Measurements from ENCODE around the gene XRCC1. TPM values are rescaled to one million over a fixed set of nuclear protein-coding genes. Genes with fewer than 3 reads are reported as not detected.

Gene XRCC1
- total RNA-seq, result 10 to 100 TPM; 33.2 to 43.9 (median 40.7) TPM
- total RNA-seq (2013), result 31.3 TPM

GRCh38 chr19:43575156-43575950 is at the start of gene XRCC1, which contains the start of gene PINLYP:
XRCC1 (minus strand) TSS chr19:43575527; CDS start chr19:43575458, 69 bp downstream.
PINLYP (plus strand) TSS chr19:43575801; CDS start chr19:43577192, 1,391 bp downstream.
- Mint-ChIP-seq H3K27ac (peak within 1 kb of the TSS; percentile 97 to 100), H3K36me3 (no peaks in the 10 kb centered on the region), H3K4me3 (peak within 1 kb of the TSS; percentile 96), H3K9me3 (no peaks in the 10 kb centered on the region), H3K4me1 (peaks cover 36 to 44% of the 10 kb centered on the region in 2 donors), H3K27me3 (ENCODE audit: low read depth in 2 of 2) (peaks cover 0 to 6% of the 10 kb centered on the region in 2 donors)
- intact Hi-C loops (cut with micrococcal nuclease), result loop anchor here (1.0 kb wide), 1 partner anchor 21 kb away; the partner anchor contains the start of genes IRGQ and ZNF576
- ATAC-seq (peak; percentile 97 to 99 (median 98)), DNase-seq (peak; percentile 92 to 100)
- TF ChIP-seq, protein P1, sequence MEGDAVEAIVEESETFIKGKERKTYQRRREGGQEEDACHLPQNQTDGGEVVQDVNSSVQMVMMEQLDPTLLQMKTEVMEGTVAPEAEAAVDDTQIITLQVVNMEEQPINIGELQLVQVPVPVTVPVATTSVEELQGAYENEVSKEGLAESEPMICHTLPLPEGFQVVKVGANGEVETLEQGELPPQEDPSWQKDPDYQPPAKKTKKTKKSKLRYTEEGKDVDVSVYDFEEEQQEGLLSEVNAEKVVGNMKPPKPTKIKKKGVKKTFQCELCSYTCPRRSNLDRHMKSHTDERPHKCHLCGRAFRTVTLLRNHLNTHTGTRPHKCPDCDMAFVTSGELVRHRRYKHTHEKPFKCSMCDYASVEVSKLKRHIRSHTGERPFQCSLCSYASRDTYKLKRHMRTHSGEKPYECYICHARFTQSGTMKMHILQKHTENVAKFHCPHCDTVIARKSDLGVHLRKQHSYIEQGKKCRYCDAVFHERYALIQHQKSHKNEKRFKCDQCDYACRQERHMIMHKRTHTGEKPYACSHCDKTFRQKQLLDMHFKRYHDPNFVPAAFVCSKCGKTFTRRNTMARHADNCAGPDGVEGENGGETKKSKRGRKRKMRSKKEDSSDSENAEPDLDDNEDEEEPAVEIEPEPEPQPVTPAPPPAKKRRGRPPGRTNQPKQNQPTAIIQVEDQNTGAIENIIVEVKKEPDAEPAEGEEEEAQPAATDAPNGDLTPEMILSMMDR (IDR thresholded peaks at IDR 0.05), result no peak
- Histone ChIP-seq H3K27me3 (ENCODE audit: control insufficient read depth, insufficient read depth, low read length) (no peaks in the 10 kb centered on the region), H3K4me3 (ENCODE audit: low read length) (peak within 1 kb of the TSS; percentile 75), H3K4me1 (ENCODE audit: control insufficient read depth, insufficient read depth, low read length) (peaks cover 27% of the 10 kb centered on the region), H3K9me3 (ENCODE audit: control insufficient read depth, insufficient read depth, low read length) (no peaks in the 10 kb centered on the region), H3K27ac (ENCODE audit: low read length) (peak within 1 kb of the TSS; percentile 84), H3K36me3 (ENCODE audit: control insufficient read depth, insufficient read depth, low read length) (peaks cover 5% of the 10 kb centered on the region)
- WGBS (ENCODE audit: insufficient coverage), result 0% methylated on average over 48 of the region's 51 CpGs

GRCh38 chr19:43624933-43625332 is 49.6 kb upstream of the XRCC1 start:
- intact Hi-C loops (cut with micrococcal nuclease), result no loop called here
- ATAC-seq (peak; percentile 82 to 92 (median 90)), DNase-seq (peak; percentile 66 to 92)
- Mint-ChIP-seq H3K36me3 (no peaks in the 10 kb centered on the region), H3K27me3 (ENCODE audit: low read depth in 2 of 2) (peaks cover 0 to 16% of the 10 kb centered on the region in 2 donors), H3K9me3 (no peaks in the 10 kb centered on the region), H3K27ac (no peak overlapping the region), H3K4me1 (peaks cover 11 to 42% of the 10 kb centered on the region in 2 donors), H3K4me3 (no peak overlapping the region)
- TF ChIP-seq, protein P1 (IDR thresholded peaks at IDR 0.05), result peak; percentile 46
- no peak overlapping the region for H3K4me3 ChIP-seq (ENCODE audit: low read length)
- H3K36me3 ChIP-seq (ENCODE audit: control insufficient read depth, insufficient read depth, low read length), result no peaks in the 10 kb centered on the region
- peaks cover 16% of the 10 kb centered on the region for H3K4me1 ChIP-seq (ENCODE audit: control insufficient read depth, insufficient read depth, low read length)
- H3K27me3 ChIP-seq (ENCODE audit: control insufficient read depth, insufficient read depth, low read length), result peaks cover 4% of the 10 kb centered on the region
- 7% methylated on average over 30 of the region's 30 CpGs for WGBS (ENCODE audit: insufficient coverage)
- H3K9me3 ChIP-seq (ENCODE audit: control insufficient read depth, insufficient read depth, low read length), result no peaks in the 10 kb centered on the region
- no peak overlapping the region for H3K27ac ChIP-seq (ENCODE audit: low read length)

- TF ChIP-seq, protein P1 (IDR thresholded peaks at IDR 0.05), result no peak
- ATAC-seq, result no peak
- no peak overlapping the region for H3K27ac ChIP-seq (ENCODE audit: low read length)
- no peaks in the 10 kb centered on the region for H3K36me3 ChIP-seq (ENCODE audit: control insufficient read depth, insufficient read depth, low read length)
- WGBS (ENCODE audit: insufficient coverage), result 87% methylated on average over 35 of the region's 35 CpGs
- Mint-ChIP-seq H3K9me3 (no peaks in the 10 kb centered on the region), H3K36me3 (no peaks in the 10 kb centered on the region), H3K27ac (no peak overlapping the region), H3K27me3 (ENCODE audit: low read depth in 2 of 2) (peaks cover 0 to 16% of the 10 kb centered on the region in 2 donors), H3K4me1 (peaks cover 17 to 49% of the 10 kb centered on the region in 2 donors), H3K4me3 (peak overlapping the region; percentile 21)
- H3K4me1 ChIP-seq (ENCODE audit: control insufficient read depth, insufficient read depth, low read length), result peaks cover 21% of the 10 kb centered on the region
- intact Hi-C loops (cut with micrococcal nuclease), result no loop called here
- H3K27me3 ChIP-seq (ENCODE audit: control insufficient read depth, insufficient read depth, low read length), result peaks cover 4% of the 10 kb centered on the region
- no peaks in the 10 kb centered on the region for H3K9me3 ChIP-seq (ENCODE audit: control insufficient read depth, insufficient read depth, low read length)
- H3K4me3 ChIP-seq (ENCODE audit: low read length), result no peak overlapping the region
- DNase-seq, result peak in 1 of 2 donors; percentile 19
Observed at GRCh38 chr19:43623889-43624670, 48.8 kb upstream of the XRCC1 start.
